T-helper 2 cell treated with Interferon-gamma antibody and Interleukin-4, amounts not matched to agents 100 ng/mL and 5 ng/mL, for 36 hours (primary cell): ENCODE results near the gene ZNF467. TPM values are rescaled to one million over a fixed set of nuclear protein-coding genes. Genes with fewer than 3 reads are reported as not detected.

Source experiments
- intact Hi-C: fragments of 100-400 bp; cut with micrococcal nuclease; formaldehyde crosslinking; loops from one replicate; pipeline ENCODE4 v1.15.1; 2023
- total RNA-seq: library from RNA; stranded (reverse); gene quantifications from 2 replicates; pipeline ENCODE4 v1.2.3, GENCODE V29; 2022

Gene ZNF467
- total RNA-seq, 1 donor from 2014 or later = not detected

DNA sequence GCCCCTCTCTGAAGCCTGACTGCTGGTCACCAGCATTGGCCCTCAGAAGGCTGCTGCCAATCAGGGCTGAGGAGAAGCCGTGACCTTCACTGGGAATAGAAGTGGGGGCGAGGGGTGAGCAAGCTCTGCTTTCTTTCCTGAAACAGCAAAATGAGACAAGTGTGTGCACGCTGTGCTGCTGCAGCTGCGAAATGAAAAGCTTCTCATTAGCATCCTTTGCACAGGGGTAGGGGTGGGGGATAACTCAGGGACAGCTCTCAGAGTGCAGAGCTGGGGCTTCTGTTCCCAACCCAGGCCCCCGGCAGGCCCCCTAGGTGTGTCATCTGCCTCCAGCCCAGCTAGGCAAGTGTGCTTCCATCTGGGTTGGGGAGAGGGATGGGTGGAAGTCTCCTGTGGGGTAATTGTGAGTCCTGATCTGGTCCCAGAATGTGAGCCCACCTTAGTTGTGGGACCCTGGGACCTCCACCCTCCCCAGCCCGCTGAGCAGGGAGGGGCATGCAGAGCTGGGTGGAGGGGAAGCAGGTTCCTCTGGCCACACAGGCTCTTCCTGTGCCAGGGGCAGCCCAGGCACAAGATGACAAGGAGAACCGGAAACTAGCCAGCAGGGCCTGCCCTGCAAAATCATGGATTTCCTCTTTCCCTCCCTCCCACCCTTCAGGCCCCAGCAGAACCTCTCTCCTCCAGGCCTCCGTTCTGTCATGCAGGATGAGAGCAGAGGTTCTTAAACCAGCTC is 22.2 kb downstream of the ZNF467 start:
- intact Hi-C loops = no loop called here

GRCh38 chr7:149750122-149750845 is 23.1 kb downstream of the ZNF467 start:
- intact Hi-C loops = no loop called here

- intact Hi-C loops = no loop called here
Observed at GRCh38 chr7:149748076-149748874, 25.1 kb downstream of the ZNF467 start.

GRCh38 chr7:149743476-149744255 is 29.7 kb downstream of the ZNF467 start:
- intact Hi-C loops = no loop called here

GRCh38 chr7:149742075-149742701 is 31.2 kb downstream of the ZNF467 start:
- intact Hi-C loops = no loop called here

DNA sequence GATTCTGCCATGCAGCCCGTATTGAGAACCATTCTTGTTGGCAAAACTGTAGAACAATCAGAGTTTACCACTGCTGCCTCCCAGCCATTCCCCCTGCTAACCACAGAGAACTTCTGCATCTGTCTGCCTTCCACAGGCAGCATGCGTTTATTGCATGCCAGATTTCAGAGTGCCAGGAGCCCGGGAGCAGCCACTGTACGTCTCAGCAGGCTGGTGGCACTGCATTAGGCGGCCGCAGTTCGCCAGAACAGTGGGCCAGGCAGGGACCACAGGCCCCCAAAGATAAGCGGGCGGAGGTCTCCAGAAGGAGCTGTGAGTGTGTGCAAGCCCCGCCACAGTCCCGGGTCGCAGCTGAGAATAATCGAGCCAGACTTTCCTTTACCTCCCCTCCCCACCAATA is 31.8 kb downstream of the ZNF467 start:
- intact Hi-C loops = loop anchor here (2.0 kb wide), 1 partner anchor 79 kb away; no protein-coding TSS in a partner anchor

DNA sequence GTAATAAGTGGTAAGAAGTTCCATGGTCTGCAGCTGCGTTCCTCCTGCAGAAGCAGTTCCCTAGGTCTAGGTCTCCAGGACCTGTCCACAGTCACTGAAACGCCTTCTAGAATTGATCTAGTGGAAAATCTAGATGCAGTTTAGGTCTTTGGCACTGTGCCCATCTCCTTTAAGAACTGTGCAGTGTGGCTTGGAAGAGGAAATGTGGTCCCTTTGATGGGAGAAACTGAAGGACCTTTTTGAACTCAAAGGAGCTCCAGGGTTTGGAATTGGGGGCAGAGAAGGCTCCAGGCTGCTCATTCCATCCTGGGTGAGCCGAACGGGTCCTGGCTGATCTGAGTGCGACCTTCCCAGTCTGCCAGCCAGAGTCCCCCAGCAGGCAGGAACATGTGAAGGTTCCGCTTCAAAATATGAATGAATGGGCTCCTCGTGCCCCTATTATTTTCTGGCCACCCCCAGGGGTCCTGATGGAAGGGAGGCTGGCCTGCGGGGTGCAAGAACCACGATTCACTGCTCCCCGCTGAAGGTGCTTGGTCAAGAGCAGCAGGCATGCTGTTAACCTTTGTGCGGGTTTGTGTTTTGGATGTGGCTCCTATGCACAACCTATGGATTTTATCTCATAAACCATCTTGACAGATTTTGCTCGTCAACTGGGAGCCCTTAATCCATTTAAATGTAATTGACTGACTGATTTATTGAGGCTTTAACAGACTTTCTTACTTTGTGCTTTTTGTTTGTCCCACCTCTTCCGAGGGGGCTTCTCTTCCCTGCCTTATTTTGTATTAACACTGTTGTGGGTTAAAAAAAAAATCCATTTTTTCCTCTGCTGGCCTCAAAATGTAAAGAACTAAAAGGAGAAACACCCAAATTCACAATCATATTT is 36.7 kb downstream of the ZNF467 start:
- intact Hi-C loops = no loop called here

DNA sequence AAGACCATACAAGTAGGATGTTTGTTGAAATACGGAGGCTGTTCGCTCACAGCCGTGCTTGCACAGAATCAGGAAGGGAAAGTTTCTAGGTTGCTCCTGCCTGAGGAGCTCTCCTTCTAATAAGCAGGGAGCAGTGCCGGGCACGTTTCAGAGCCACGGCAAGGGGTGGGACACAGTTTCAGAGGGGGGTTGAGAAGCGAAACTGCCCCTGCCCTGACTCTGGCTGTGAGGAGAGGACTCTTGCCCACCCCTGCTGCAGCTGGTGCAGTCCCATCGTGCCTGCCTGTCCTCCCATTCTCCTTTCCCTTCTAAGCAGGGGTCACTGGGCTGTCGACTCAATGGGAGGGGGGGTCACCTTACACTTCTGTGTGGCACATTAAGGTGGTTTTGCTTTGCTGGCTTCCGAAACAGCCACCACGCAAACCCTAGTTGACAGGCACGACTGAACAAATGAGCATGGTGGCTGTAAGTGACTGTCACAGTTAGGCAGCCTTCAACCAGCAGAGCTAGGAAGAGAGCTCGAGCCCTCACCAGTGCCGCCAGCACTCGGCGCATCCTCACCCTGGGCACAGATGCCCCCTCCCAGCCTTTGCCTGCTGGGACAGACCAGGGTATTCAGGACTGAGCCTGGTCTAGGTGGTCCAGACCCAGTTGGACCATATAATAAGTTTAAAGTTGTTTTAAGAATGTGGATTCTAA is 37.5 kb downstream of the ZNF467 start:
- intact Hi-C loops = no loop called here

- intact Hi-C loops = no loop called here
Observed at GRCh38 chr7:149735181-149735602, 38.2 kb downstream of the ZNF467 start.

- intact Hi-C loops = no loop called here
Observed at GRCh38 chr7:149734791-149735075, 38.7 kb downstream of the ZNF467 start.

DNA sequence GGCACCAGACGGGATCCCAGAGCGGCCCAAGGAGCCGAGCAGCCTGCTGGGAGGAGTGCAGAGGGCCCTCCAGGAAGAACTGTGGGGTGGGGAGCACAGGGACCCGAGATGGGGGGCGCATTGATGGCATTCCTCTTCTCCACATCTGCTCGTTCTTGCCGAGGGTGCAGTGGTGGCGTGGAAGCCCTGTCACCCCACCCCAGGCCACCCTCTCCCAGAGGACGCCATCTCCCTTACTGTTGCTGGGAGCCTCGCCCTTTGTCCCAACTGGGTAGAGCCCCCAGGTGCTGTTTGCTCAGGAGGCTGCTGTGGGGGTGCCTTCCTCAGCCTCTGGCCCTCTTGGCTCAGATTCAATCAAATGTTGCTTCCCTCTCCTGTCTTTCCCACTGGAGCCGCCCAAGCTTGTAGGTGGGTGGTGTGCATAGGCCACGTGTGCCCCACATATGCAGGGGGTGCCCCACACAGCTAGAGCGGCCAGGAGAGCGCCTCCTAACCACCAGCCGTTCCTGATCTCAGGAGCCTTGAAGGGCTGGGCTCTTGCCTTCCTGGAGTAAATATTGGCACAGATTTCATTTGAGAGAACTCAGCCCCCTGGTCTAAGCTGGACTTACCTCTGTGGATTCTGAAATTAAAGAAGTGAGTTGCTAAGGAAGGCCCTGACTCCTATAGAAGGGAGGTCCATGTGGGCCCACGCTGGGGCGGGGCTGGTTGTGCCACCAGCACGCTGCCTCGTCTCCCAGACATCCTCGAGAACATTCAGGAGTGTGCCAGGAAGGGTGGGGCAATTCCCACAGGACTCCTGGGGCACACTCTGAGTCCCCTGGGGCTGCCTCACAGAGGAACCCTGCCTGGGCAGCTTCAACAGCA is 39.2 kb downstream of the ZNF467 start:
- intact Hi-C loops = no loop called here

DNA sequence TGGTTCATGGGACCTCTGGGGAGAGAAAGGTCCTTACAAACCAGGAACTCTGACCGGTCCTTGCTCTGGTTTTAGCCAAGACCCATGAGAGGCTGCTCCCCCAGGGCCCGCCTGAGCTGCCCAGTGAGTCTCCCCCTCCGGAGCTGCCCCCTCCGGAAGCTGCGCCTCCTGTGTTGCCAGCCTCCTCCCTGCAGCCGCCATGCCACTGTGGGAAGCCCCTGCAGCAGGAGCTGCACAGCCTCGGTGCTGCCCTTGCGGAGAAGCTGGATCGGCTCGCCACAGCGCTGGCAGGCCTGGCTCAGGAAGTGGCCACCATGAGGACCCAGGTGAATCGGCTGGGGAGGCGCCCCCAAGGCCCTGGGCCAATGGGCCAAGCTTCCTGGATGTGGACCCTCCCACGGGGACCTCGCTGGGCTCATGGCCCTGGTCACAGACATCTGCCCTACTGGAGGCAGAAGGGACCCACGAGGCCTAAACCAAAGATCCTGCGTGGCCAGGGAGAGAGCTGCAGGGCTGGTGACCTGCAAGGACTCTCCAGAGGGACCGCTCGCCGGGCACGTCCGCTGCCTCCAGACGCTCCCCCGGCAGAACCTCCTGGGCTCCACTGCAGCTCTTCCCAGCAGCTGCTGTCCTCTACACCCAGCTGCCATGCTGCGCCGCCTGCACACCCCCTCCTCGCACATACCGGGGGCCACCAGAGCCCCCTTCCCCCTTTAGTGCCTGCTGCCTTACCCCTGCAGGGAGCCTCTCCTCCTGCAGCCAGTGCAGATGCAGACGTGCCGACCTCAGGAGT is 40.1 kb downstream of the ZNF467 start:
- intact Hi-C loops = no loop called here

GRCh38 chr7:149732611-149733010 is 40.8 kb downstream of the ZNF467 start:
- intact Hi-C loops = no loop called here

- intact Hi-C loops = no loop called here
Observed at GRCh38 chr7:149732111-149732561, 41.3 kb downstream of the ZNF467 start.

DNA sequence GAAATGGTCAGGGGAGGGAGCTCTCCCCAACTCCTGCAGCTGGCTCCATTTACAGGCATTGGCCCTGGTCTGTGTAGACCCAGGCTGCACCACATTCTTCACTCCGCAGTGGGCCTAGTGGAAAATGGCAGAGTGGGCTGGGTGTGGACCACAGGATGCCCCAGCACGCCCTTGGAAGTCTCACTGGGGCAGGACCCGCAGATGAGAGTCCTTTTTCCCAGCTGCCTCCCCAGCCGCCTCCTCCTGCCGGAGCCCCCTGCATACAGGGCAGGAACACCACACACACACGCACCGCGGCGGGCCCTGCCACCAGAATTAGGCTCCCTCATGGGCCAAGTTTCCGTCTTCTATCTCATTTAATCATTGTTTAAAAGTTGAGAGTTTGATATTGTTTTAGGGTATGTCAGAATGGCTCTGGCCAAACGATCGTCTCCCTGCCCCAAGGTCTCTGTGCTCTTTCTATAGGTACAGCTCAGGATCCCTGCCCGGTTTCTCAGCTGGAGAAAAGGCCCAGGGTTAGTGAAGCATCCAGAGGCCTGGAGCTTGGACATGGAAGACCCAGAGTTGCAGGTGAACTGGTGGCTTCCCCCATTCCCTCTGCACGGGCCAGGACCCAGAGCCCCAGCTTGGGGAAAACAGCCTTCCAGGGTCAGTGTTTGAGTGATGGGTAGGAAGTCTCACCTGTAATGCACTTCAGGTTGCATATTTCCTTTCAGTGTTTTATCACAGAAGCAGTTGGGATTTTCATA is 42.0 kb downstream of the ZNF467 start:
- intact Hi-C loops = no loop called here

GRCh38 chr7:149729983-149730801 is 43.2 kb downstream of the ZNF467 start:
- intact Hi-C loops = no loop called here
